Measurements from ENCODE around the gene MEGF11. TPM values are rescaled to one million over a fixed set of nuclear protein-coding genes. Genes with fewer than 3 reads are reported as not detected.
A peak's percentile ranks its signal among the peaks of the same experiment; 100 is the strongest.

The MEGF11 gene
- total and polyA plus RNA-seq, 2 donors (not counting 1 experiment from before 2014, with no cell fraction given) = under 0.01 TPM; not detected in 1

- Histone ChIP-seq H3K27ac (ENCODE audit: insufficient read depth, low read length) (no peak overlapping the region), H3K4me3 (replicated peaks in 1 of 4; ENCODE audit: control extremely low read depth in 1 of 4, insufficient read depth in 1 of 4, low read depth in 3 of 4, low read length in 4 of 4) (no peak overlapping the region), H3K36me3 (ENCODE audit: control insufficient read depth, insufficient read depth, low read length) (no peaks in the 10 kb centered on the region), H2AFZ (ENCODE audit: low read length) (no peak overlapping the region), H3K9me3 (ENCODE audit: control insufficient read depth, insufficient read depth, low read depth, low read length) (no peaks in the 10 kb centered on the region), H3K4me1 (ENCODE audit: control insufficient read depth, extremely low read depth, insufficient read depth, low read length) (no peaks in the 10 kb centered on the region), H3K79me2 (ENCODE audit: control insufficient read depth, insufficient read depth, low read length) (no peaks in the 10 kb centered on the region), H3K4me2 (ENCODE audit: extremely low read depth, insufficient read depth, low read length) (no peak overlapping the region), H3K9ac (ENCODE audit: insufficient read depth, low read length) (no peak overlapping the region), H3K27me3 (ENCODE audit: control insufficient read depth, insufficient read depth, low read length) (no peaks in the 10 kb centered on the region), H4K20me1 (ENCODE audit: control insufficient read depth, extremely low read depth, insufficient read depth, low read length) (no peaks in the 10 kb centered on the region)
- no peak for DNase-seq (ENCODE audit: low read depth in 2 of 2)
- no peak for TF ChIP-seq CTCF (conservative IDR thresholded peaks at IDR 0.05 in 1 of 2, IDR thresholded peaks at IDR 0.05 in 1 of 2; ENCODE audit: low read depth in 1 of 2, low read length in 2 of 2)
- TF ChIP-seq EZH2 (IDR thresholded peaks at IDR 0.05; ENCODE audit: low read length, missing control alignments) = no peak
Measured at GRCh38 chr15:66084704-66085103, 168.8 kb downstream of the MEGF11 start.

DNA sequence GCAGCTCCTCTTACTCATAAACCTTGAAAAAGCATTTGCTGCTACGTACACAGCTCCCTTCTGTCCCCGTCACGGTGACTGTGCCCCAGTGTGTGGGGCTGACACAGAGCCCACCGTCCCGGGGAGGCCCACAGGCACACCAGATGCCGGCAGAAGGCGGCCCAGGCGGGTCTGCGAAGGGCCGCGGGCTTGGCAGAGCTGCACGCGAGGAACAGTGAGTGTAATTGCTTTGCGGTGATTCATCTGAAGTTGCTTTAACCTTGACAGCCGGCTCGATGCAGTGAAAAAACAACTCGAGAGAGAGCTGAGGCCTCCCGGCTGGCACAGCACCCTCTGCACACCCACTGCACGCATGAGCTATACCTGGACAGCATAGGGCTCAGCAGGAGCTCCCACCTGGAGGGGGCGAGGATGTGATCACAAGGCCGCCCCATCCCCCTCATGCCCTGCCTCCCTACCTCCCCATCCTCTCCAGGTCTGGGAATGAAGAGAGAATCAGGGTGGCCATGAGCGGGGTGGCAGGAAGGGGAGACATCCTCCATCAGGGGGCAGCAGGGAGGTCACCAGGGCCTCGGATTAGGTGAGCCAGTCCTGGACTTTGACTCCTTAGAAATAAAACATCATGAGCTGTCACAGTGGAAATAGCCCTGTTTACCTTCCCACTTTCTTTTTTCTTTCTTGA lies 172.7 kb downstream of the MEGF11 start:
- H3K9me3 ChIP-seq (ENCODE audit: control insufficient read depth, insufficient read depth, low read depth, low read length) = no peaks in the 10 kb centered on the region
- H2AFZ ChIP-seq (ENCODE audit: low read length) = no peak overlapping the region
- no peak overlapping the region for H3K4me3 ChIP-seq (replicated peaks in 1 of 4; ENCODE audit: control extremely low read depth in 1 of 4, insufficient read depth in 1 of 4, low read depth in 3 of 4, low read length in 4 of 4)
- TF ChIP-seq CTCF (conservative IDR thresholded peaks at IDR 0.05 in 1 of 2, IDR thresholded peaks at IDR 0.05 in 1 of 2; ENCODE audit: low read depth in 1 of 2, low read length in 2 of 2) (no peak), EZH2 (IDR thresholded peaks at IDR 0.05; ENCODE audit: low read length, missing control alignments) (no peak)
- DNase-seq (ENCODE audit: low read depth in 2 of 2) = peak; percentile 47 to 73
- no peak overlapping the region for H3K4me2 ChIP-seq (ENCODE audit: extremely low read depth, insufficient read depth, low read length)
- H3K79me2 ChIP-seq (ENCODE audit: control insufficient read depth, insufficient read depth, low read length) = no peaks in the 10 kb centered on the region
- H3K27me3 ChIP-seq (ENCODE audit: control insufficient read depth, insufficient read depth, low read length) = no peaks in the 10 kb centered on the region
- no peaks in the 10 kb centered on the region for H3K4me1 ChIP-seq (ENCODE audit: control insufficient read depth, extremely low read depth, insufficient read depth, low read length)
- no peaks in the 10 kb centered on the region for H4K20me1 ChIP-seq (ENCODE audit: control insufficient read depth, extremely low read depth, insufficient read depth, low read length)
- no peak overlapping the region for H3K27ac ChIP-seq (ENCODE audit: insufficient read depth, low read length)
- no peak overlapping the region for H3K9ac ChIP-seq (ENCODE audit: insufficient read depth, low read length)
- no peaks in the 10 kb centered on the region for H3K36me3 ChIP-seq (ENCODE audit: control insufficient read depth, insufficient read depth, low read length)

DNA sequence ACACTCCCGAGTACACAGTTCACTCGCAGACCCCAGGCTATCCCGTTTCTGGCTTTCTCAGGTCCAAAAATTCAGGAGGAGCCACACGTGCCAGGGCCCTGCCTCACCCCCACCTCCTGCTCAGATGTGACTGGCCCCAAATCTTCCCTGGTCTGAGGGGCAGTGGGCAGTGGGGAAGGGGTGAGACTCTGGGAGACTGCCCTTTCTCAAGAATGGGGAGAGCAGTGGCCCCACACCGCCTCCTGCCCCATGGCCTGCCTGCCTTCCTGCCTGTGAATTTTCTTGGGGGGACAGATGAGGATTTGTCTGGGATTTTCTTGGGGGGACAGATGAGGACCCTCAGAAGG lies 174.6 kb downstream of the MEGF11 start:
- no peak overlapping the region for H3K4me3 ChIP-seq (replicated peaks in 1 of 4; ENCODE audit: control extremely low read depth in 1 of 4, insufficient read depth in 1 of 4, low read depth in 3 of 4, low read length in 4 of 4)
- no peaks in the 10 kb centered on the region for H3K4me1 ChIP-seq (ENCODE audit: control insufficient read depth, extremely low read depth, insufficient read depth, low read length)
- DNase-seq (ENCODE audit: low read depth in 2 of 2) = no peak
- TF ChIP-seq CTCF (conservative IDR thresholded peaks at IDR 0.05 in 1 of 2, IDR thresholded peaks at IDR 0.05 in 1 of 2; ENCODE audit: low read depth in 1 of 2, low read length in 2 of 2) (no peak), EZH2 (IDR thresholded peaks at IDR 0.05; ENCODE audit: low read length, missing control alignments) (no peak)
- H3K4me2 ChIP-seq (ENCODE audit: extremely low read depth, insufficient read depth, low read length) = no peak overlapping the region
- H3K9me3 ChIP-seq (ENCODE audit: control insufficient read depth, insufficient read depth, low read depth, low read length) = no peaks in the 10 kb centered on the region
- no peaks in the 10 kb centered on the region for H4K20me1 ChIP-seq (ENCODE audit: control insufficient read depth, extremely low read depth, insufficient read depth, low read length)
- no peak overlapping the region for H3K27ac ChIP-seq (ENCODE audit: insufficient read depth, low read length)
- H3K79me2 ChIP-seq (ENCODE audit: control insufficient read depth, insufficient read depth, low read length) = no peaks in the 10 kb centered on the region
- no peak overlapping the region for H2AFZ ChIP-seq (ENCODE audit: low read length)
- no peaks in the 10 kb centered on the region for H3K36me3 ChIP-seq (ENCODE audit: control insufficient read depth, insufficient read depth, low read length)
- no peak overlapping the region for H3K9ac ChIP-seq (ENCODE audit: insufficient read depth, low read length)
- no peaks in the 10 kb centered on the region for H3K27me3 ChIP-seq (ENCODE audit: control insufficient read depth, insufficient read depth, low read length)
